H1 (cell line): ENCODE measurements around the gene SLC12A7. TPM values are rescaled to one million over a fixed set of nuclear protein-coding genes. Genes with fewer than 3 reads are reported as not detected.

Experiments used
- CTCF ChIA-PET: fragments of 300-600 bp; sonication (Branson Sonifier 250); formaldehyde crosslinking; loops from one replicate; lab custom pipeline; 2021; ENCODE audit not compliant: partially characterized antibody; lab: Charles Lee
- POLR2A ChIA-PET: fragments of 300-600 bp; sonication (Branson Sonifier 250); formaldehyde crosslinking; loops from one replicate; lab custom pipeline; 2021; ENCODE audit warnings: inconsistent platforms; ENCODE audit not compliant: partially characterized antibody; lab: Charles Lee
- DNase-seq, 2 experiments: peaks; one replicate each; pipeline versions ENCODE4 v3.0.0 to v3.0.0-alpha.2; 2010 to 2022; ENCODE audit warnings: low spot score in 2 of 2, low read depth in 1 of 2, mixed read lengths in 1 of 2
- FAIRE-seq: peaks from 2 replicates; lab custom pipeline; 2011; peaks lifted over from hg19 to GRCh38; lab: Jason Lieb, UNC
- H2AFZ ChIP-seq: 2 replicates; pipeline ENCODE4 v1.8.1; 2012; ENCODE audit warnings: low read length, inconsistent platforms
- H2AK5ac ChIP-seq: 2 replicates; pipeline ENCODE4 v1.6.1; 2013; ENCODE audit warnings: low read depth, low read length
- H2BK120ac ChIP-seq: replicated peaks from 2 replicates; pipeline ENCODE3; 2013; ENCODE audit warnings: low read depth, low read length, inconsistent platforms
- H2BK12ac ChIP-seq: 2 replicates; pipeline ENCODE4 v1.6.1; 2013; ENCODE audit warnings: low read depth, low read length
- H2BK15ac ChIP-seq: 2 replicates; pipeline ENCODE4 v1.6.1; 2013; ENCODE audit warnings: low read length
- H2BK20ac ChIP-seq: 2 replicates; pipeline ENCODE4 v1.6.1; 2013; ENCODE audit warnings: low read length
- H2BK5ac ChIP-seq: 2 replicates; pipeline ENCODE4 v1.6.1; 2013; ENCODE audit warnings: low read depth, low read length
- H3K14ac ChIP-seq: 2 replicates; pipeline ENCODE4 v1.6.1; 2013; ENCODE audit warnings: inconsistent platforms; ENCODE audit not compliant: insufficient read length
- H3K18ac ChIP-seq: 2 replicates; pipeline ENCODE4 v1.6.1; 2013; ENCODE audit warnings: low read length; ENCODE audit errors: extremely low read depth
- H3K23ac ChIP-seq: 2 replicates; pipeline ENCODE4 v1.6.1; 2013; ENCODE audit warnings: inconsistent platforms; ENCODE audit not compliant: insufficient read length
- H3K23me2 ChIP-seq: 2 replicates; pipeline ENCODE4 v1.6.1; 2013; ENCODE audit warnings: low read depth, low read length
- H3K27ac ChIP-seq: 2 replicates; pipeline ENCODE4 v1.6.1; 2011; ENCODE audit warnings: low read depth, low read length, inconsistent platforms
- H3K27me3 ChIP-seq, 4 experiments: replicated peaks in 1 of 4; 1 replicate in 1 of 4; 2 replicates in 3 of 4; pipeline versions ENCODE4 v1.6.1 to v1.8.1; 2011 to 2013; ENCODE audit warnings: low read length in 3 of 4, mild to moderate bottlenecking in 3 of 4, inconsistent platforms in 2 of 4, mixed read lengths in 2 of 4, moderate library complexity in 1 of 4; ENCODE audit not compliant: control insufficient read depth in 3 of 4, insufficient read depth in 3 of 4; ENCODE audit errors: extremely low read depth in 1 of 4
- H3K36me3 ChIP-seq, 4 experiments: 2 replicates each; pipeline versions ENCODE4 v1.6.1 to v1.8.1; 2011 to 2013; ENCODE audit warnings: mild to moderate bottlenecking in 4 of 4, low read length in 3 of 4, moderate library complexity in 2 of 4, control low read depth in 1 of 4, inconsistent platforms in 1 of 4; ENCODE audit not compliant: insufficient read depth in 4 of 4, control insufficient read depth in 2 of 4
- H3K4ac ChIP-seq: replicated peaks from 2 replicates; pipeline ENCODE3; 2013; ENCODE audit warnings: low read length, low read depth, mixed read lengths, inconsistent platforms; ENCODE audit not compliant: insufficient read length
- H3K4me1 ChIP-seq, 4 experiments: replicated peaks in 1 of 4; 1 replicate in 1 of 4; 2 replicates in 3 of 4; pipeline versions ENCODE4 v1.6.1 to v1.8.1; 2011 to 2013; ENCODE audit warnings: low read length in 3 of 4, inconsistent platforms in 2 of 4, mixed read lengths in 1 of 4; ENCODE audit not compliant: insufficient read depth in 4 of 4, control insufficient read depth in 3 of 4
- H3K4me2 ChIP-seq, 2 experiments: 2 replicates each; pipeline versions ENCODE4 v1.6.1 to v1.8.1; 2011 to 2013; ENCODE audit warnings: low read depth in 2 of 2, low read length in 2 of 2, control low read depth in 1 of 2, inconsistent platforms in 1 of 2, mild to moderate bottlenecking in 1 of 2; ENCODE audit not compliant: insufficient read depth in 1 of 2
- H3K4me3 ChIP-seq, 4 experiments: fragments of 200-600, 300-600 bp in 1 of 4; sonication (generic), shearing (Covaris generic), sonication (Bioruptor Twin) in 1 of 4; 2 replicates each; pipeline versions ENCODE4 v1.5.1 to v1.8.1; 2011 to 2016; ENCODE audit warnings: low read length in 4 of 4, low read depth in 3 of 4, control low read depth in 2 of 4, inconsistent platforms in 2 of 4, mild to moderate bottlenecking in 2 of 4, mixed read lengths in 1 of 4, moderate library complexity in 1 of 4; ENCODE audit not compliant: insufficient read depth in 2 of 4; ENCODE audit errors: extremely low read depth in 1 of 4
- H3K56ac ChIP-seq: replicated peaks from 2 replicates; pipeline ENCODE3; 2013; ENCODE audit warnings: low read depth, mild to moderate bottlenecking, mixed read lengths, low read length, inconsistent platforms; ENCODE audit not compliant: insufficient read length
- H3K79me1 ChIP-seq: 2 replicates; pipeline ENCODE4 v1.6.1; 2013; ENCODE audit warnings: low read depth, low read length, control low read depth
- H3K79me2 ChIP-seq, 2 experiments: 2 replicates each; pipeline versions ENCODE4 v1.6.1 to v1.8.1; 2012 to 2013; ENCODE audit warnings: low read length in 2 of 2, mild to moderate bottlenecking in 2 of 2, inconsistent platforms in 1 of 2; ENCODE audit not compliant: insufficient read depth in 2 of 2, control insufficient read depth in 1 of 2
- H3K9ac ChIP-seq, 4 experiments: replicated peaks in 1 of 4; 1 replicate in 1 of 4; 2 replicates in 3 of 4; pipeline versions ENCODE4 v1.6.1 to v1.8.1; 2011 to 2013; ENCODE audit warnings: low read depth in 3 of 4, low read length in 3 of 4, control low read depth in 2 of 4, mild to moderate bottlenecking in 2 of 4, moderate library complexity in 2 of 4, inconsistent platforms in 1 of 4; ENCODE audit errors: extremely low read depth in 1 of 4
- H3K9me3 ChIP-seq, 2 experiments: 2 replicates each; pipeline versions ENCODE4 v1.6.1 to v1.8.1; 2012 to 2013; ENCODE audit warnings: mild to moderate bottlenecking in 2 of 2, moderate library complexity in 2 of 2, control low read depth in 1 of 2, inconsistent platforms in 1 of 2, low read depth in 1 of 2, low read length in 1 of 2, mixed read lengths in 1 of 2; ENCODE audit not compliant: insufficient read depth in 2 of 2
- H4K20me1 ChIP-seq, 2 experiments: replicated peaks in 1 of 2; 2 replicates each; pipeline versions ENCODE3 to v1.8.1; 2011 to 2013; ENCODE audit warnings: inconsistent platforms in 2 of 2, low read length in 2 of 2, mild to moderate bottlenecking in 1 of 2; ENCODE audit not compliant: insufficient read depth in 2 of 2, control insufficient read depth in 1 of 2
- H4K5ac ChIP-seq: 2 replicates; pipeline ENCODE4 v1.6.1; 2013; ENCODE audit warnings: low read length, low read depth, mixed read lengths, inconsistent platforms; ENCODE audit not compliant: insufficient read length
- H4K8ac ChIP-seq: 2 replicates; pipeline ENCODE4 v1.8.0; 2013; ENCODE audit warnings: mild to moderate bottlenecking, moderate library complexity, low read length, inconsistent platforms; ENCODE audit not compliant: insufficient read depth; ENCODE audit errors: extremely low read depth
- H4K91ac ChIP-seq: replicated peaks from 2 replicates; pipeline ENCODE3; 2013; ENCODE audit warnings: low read length, mixed read lengths, inconsistent platforms; ENCODE audit not compliant: insufficient read length
- BRCA1 ChIP-seq: IDR thresholded peaks from 2 replicates; pipeline ENCODE4 v1.6.1; 2012; ENCODE audit warnings: low read depth, low read length, improper control_type of control experiment
- CBX8 ChIP-seq: fragments of 300-800, 300-1000 bp; sonication (generic); IDR thresholded peaks from 2 replicates; pipeline ENCODE4 v1.7.1; 2016; ENCODE audit warnings: low read depth, low read length, borderline replicate concordance
- RFX5 ChIP-seq: IDR thresholded peaks from 2 replicates; pipeline ENCODE4 v1.6.1; 2011; ENCODE audit warnings: low read depth, low read length, improper control_type of control experiment, borderline replicate concordance
- WGBS, 2 experiments: shearing (Covaris generic) in 1 of 2; methylation state at CpG; one replicate each; pipeline versions ENCODE4 v1.1.6 to v1.1.7; 2013 to 2015; ENCODE audit warnings: low lambda C conversion rate in 2 of 2, mixed read lengths in 2 of 2, inconsistent platforms in 1 of 2, low coverage in 1 of 2, missing lambda C conversion rate in 1 of 2; ENCODE audit not compliant: insufficient replicate concordance in 2 of 2, insufficient coverage in 1 of 2, insufficient read length in 1 of 2; ENCODE audit errors: extremely low coverage in 1 of 2, missing lambda C conversion rate in 1 of 2; 5-methylcytosine and 5-hydroxymethylcytosine counted together
- polyA plus RNA-seq, 7 experiments: library from polyadenylated mRNA; depleted of rRNA in 3 of 7; stranded (reverse) in 5 of 7; unstranded in 2 of 7; fragments of >200 nt in 5 of 7; fragments of 200-250 nt in 2 of 7; gene quantifications; 1 replicate in 5 of 7; 2 replicates in 1 of 7; 4 replicates in 1 of 7; pipeline versions ENCODE4 v1.2.1 to v1.2.3, GENCODE V29; 2011 to 2013; ENCODE audit warnings: missing spikeins in 2 of 7, mixed read lengths in 2 of 7
- total RNA-seq: library from RNA; stranded (reverse); fragmentation: NEBNext Ultra II Directional; extraction: Animal tissue kit (Norgen Biotek cat#: 25700); gene quantifications from 2 replicates; pipeline ENCODE4 v1.2.1, GENCODE V29; 2021

Gene SLC12A7
- total and polyA plus RNA-seq, 2 of the 8 experiments (the other 6 are each of a cell fraction or from before 2014, with no cell fraction given) = 23.5 to 39.7 TPM

DNA sequence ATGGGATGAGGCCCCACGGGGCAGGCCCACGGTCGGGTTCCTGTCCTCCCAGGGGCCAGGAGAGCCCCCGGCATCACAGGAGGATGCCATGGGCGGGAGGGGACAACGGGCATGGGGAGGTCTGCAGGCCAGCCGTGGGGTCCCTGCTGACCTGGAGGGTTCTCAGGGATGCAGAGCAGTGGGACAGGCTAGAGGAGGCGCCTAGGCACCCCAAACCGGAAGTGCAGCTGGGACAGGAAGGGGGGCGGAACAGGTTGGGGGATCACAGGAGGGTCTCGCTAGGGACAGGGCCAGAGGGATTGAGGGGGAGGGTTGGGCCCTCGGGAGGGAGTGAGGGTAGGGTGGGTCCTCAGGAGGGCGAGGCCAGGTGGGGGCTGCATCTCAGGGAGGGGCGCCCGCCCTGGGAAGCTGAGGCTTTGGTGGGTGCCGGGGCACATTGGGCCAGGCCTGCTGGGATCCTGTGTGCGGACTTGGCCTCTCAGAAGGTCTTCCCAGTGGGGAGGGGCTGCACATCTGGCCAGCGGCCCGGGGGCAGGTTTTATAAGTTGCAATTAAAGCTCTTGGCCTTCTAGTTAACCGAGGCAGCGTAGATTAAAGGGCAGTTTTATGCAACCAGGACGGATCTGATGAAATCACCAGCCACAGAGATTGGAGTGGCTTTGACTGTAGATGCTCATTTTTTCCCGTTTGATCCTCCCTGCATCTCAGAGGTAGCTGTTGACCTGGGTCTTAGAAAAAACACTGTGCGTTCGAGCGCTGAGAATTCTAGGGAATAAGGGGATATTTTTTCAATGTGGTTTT is 83.2 kb downstream of the SLC12A7 start:
- no peaks in the 10 kb centered on the region for H3K79me1 ChIP-seq
- no peak for TF ChIP-seq BRCA1
- no peak for TF ChIP-seq CBX8
- no peak for TF ChIP-seq RFX5

More for the DNA sequence above, 83.2 kb downstream of the SLC12A7 start:
- H2BK15ac ChIP-seq = peak overlapping the region; percentile 55; the same call in 1 of the 2 replicates
- H4K20me1 ChIP-seq = no peaks in the 10 kb centered on the region
- no peak overlapping the region for H4K91ac ChIP-seq
- H3K4ac ChIP-seq = no peak overlapping the region
- no peaks in the 10 kb centered on the region for H3K23me2 ChIP-seq
- H3K79me2 ChIP-seq = no peaks in the 10 kb centered on the region
- WGBS, 2 experiments = 89% methylated on average over 17 of the region's 26 CpGs; no CpG with 5 or more reads in 1 of the 2 experiments
- ChIA-PET POLR2A (interaction anchor here (1.0 to 1.4 kb wide), 2 partner anchors 10 to 66 kb away, joined by 3 read pairs; no protein-coding TSS in a partner anchor), CTCF (interaction anchor here (0.6 to 3.5 kb wide), 8 partner anchors 10 to 149 kb away, joined by 3 to 16 read pairs (median 4); no protein-coding TSS in a partner anchor)
- peaks cover 0 to 3% (median 1%) of the 10 kb centered on the region in 4 experiments; a peak in 3 of 7 replicates for H3K4me1 ChIP-seq
- no peak overlapping the region for H2BK120ac ChIP-seq
- H3K4me3 ChIP-seq = no peak overlapping the region
- H3K4me2 ChIP-seq = no peak overlapping the region
- no peaks in the 10 kb centered on the region for H3K27me3 ChIP-seq
- no peak overlapping the region; the same call in 1 of the 2 replicates for H4K8ac ChIP-seq
- FAIRE-seq = no peak
- H3K9ac ChIP-seq = no peak overlapping the region
- H2AFZ ChIP-seq = no peak overlapping the region
- no peaks in the 10 kb centered on the region for H3K36me3 ChIP-seq
- DNase-seq = no peak
- H3K18ac ChIP-seq = no peak overlapping the region; the same call in 1 of the 2 replicates
- no peak overlapping the region for H3K23ac ChIP-seq
- no peak overlapping the region for H3K27ac ChIP-seq
- H3K14ac ChIP-seq = no peak overlapping the region
- no peak overlapping the region for H4K5ac ChIP-seq
- H2BK20ac ChIP-seq = no peak overlapping the region
- no peak overlapping the region for H2BK12ac ChIP-seq
- H2AK5ac ChIP-seq = no peak overlapping the region
- no peak overlapping the region for H2BK5ac ChIP-seq
- H3K56ac ChIP-seq = no peak overlapping the region
- H3K9me3 ChIP-seq = no peaks in the 10 kb centered on the region
